T47D (cell line): ENCODE measurements around the gene CCDC90B.
"Not testable (repeated sequence)": the region's sequence is repeated elsewhere in the genome, so short reads cannot be mapped to it uniquely, and the experiment has no call there.

ENCODE experiments used
- DNase-seq, 2 experiments: peaks; one replicate each; pipeline versions ENCODE4 v3.0.0 to v3.0.0-alpha.2; 2011 to 2012; ENCODE audit warnings: low read depth in 1 of 2, low spot score in 1 of 2
- JUND ChIP-seq: IDR thresholded peaks from 2 replicates; pipeline ENCODE4 v1.6.1; 2012; ENCODE audit warnings: low read depth
- in situ Hi-C: cut with HindIII; loops from 2 replicates; pipeline ENCODE4 v1.10.0; 2016; ENCODE audit warnings: low sequenced_read_pairs, low pct_unique_long_range_greater_than_20kb

CCDC90B gene

GRCh38 chr11:83285771-83286528, at the start of gene CCDC90B:
Gene CCDC90B (minus strand): TSS chr11:83286367. CDS start chr11:83285972, 395 bp downstream.
- TF ChIP-seq JUND = no peak
- in situ Hi-C loops = no loop called here
- peak; percentile 92 to 99 for DNase-seq

GRCh38 chr11:83335446-83336070, 49.4 kb upstream of the CCDC90B start:
- in situ Hi-C loops = no loop called here
- DNase-seq = peak in 1 of 2 experiments; percentile 63
- no peak for TF ChIP-seq JUND

GRCh38 chr11:83330303-83330702, 44.1 kb upstream of the CCDC90B start:
- in situ Hi-C loops = no loop called here
- no peak for TF ChIP-seq JUND
- no peak for DNase-seq

GRCh38 chr11:83326326-83326725, 40.2 kb upstream of the CCDC90B start:
- peak in 1 of 2 experiments; percentile 86 for DNase-seq
- in situ Hi-C loops = no loop called here
- TF ChIP-seq JUND = no peak

- DNase-seq = no peak
- no peak for TF ChIP-seq JUND
- in situ Hi-C loops = no loop called here
Measured at GRCh38 chr11:83319346-83319745, 33.2 kb upstream of the CCDC90B start.

- TF ChIP-seq JUND = no peak
- in situ Hi-C loops = no loop called here
- DNase-seq = no peak
Measured at GRCh38 chr11:83318931-83319330, 32.8 kb upstream of the CCDC90B start.

GRCh38 chr11:83317757-83318690, 31.9 kb upstream of the CCDC90B start:
- in situ Hi-C loops = no loop called here
- no peak for TF ChIP-seq JUND
- no peak for DNase-seq

- in situ Hi-C loops, DNase-seq: not testable (repeated sequence)
Measured at GRCh38 chr11:83316897-83317268, 30.7 kb upstream of the CCDC90B start.

GRCh38 chr11:83316143-83316896, 30.2 kb upstream of the CCDC90B start:
- in situ Hi-C loops, DNase-seq: not testable (repeated sequence)

GRCh38 chr11:83312430-83312829, 26.3 kb upstream of the CCDC90B start:
- TF ChIP-seq JUND = no peak
- DNase-seq = no peak
- in situ Hi-C loops = no loop called here

- no peak for DNase-seq
- TF ChIP-seq JUND = no peak
- in situ Hi-C loops = no loop called here
Measured at GRCh38 chr11:83311701-83312100, 25.5 kb upstream of the CCDC90B start.

GRCh38 chr11:83310718-83311117, 24.6 kb upstream of the CCDC90B start:
- in situ Hi-C loops = no loop called here
- no peak for TF ChIP-seq JUND
- DNase-seq = no peak

- in situ Hi-C loops, DNase-seq: not testable (repeated sequence)
Measured at GRCh38 chr11:83308536-83308935, 22.4 kb upstream of the CCDC90B start.
